KMS-11 (cell line): Measurements from ENCODE around the gene NDST3.
"Not testable (repeated sequence)": the region's sequence is repeated elsewhere in the genome, so short reads cannot be mapped to it uniquely, and the experiment has no call there.

Source experiments
- H2AFZ ChIP-seq: fragments of 200-600 bp; sonication (generic); 2 replicates; pipeline ENCODE4 v1.6.1; 2016; ENCODE audit warnings: antibody characterized with exemption, mixed run types, low read depth
- H3K27ac ChIP-seq: fragments of 200-600 bp; sonication (generic); 2 replicates; pipeline ENCODE4 v1.6.1; 2016; ENCODE audit warnings: mild to moderate bottlenecking, mixed run types
- H3K27me3 ChIP-seq: fragments of 200-600 bp; sonication (generic); 2 replicates; pipeline ENCODE4 v1.6.1; 2017; ENCODE audit warnings: mild to moderate bottlenecking, low read depth, mixed run types, moderate library complexity; ENCODE audit not compliant: insufficient read depth
- H3K36me3 ChIP-seq: fragments of 200-600 bp; sonication (generic); 2 replicates; pipeline ENCODE4 v1.6.1; 2017; ENCODE audit warnings: mild to moderate bottlenecking, mixed run types; ENCODE audit not compliant: insufficient read depth
- H3K4me1 ChIP-seq: fragments of 200-600 bp; sonication (generic); 2 replicates; pipeline ENCODE4 v1.6.1; 2016; ENCODE audit warnings: mild to moderate bottlenecking, low read depth, mixed run types; ENCODE audit not compliant: poor library complexity, severe bottlenecking
- H3K4me2 ChIP-seq: fragments of 200-600 bp; sonication (generic); 2 replicates; pipeline ENCODE4 v1.7.0; 2016; ENCODE audit warnings: mild to moderate bottlenecking, mixed run types
- H3K4me3 ChIP-seq: fragments of 200-600 bp; sonication (generic); IDR thresholded peaks from 2 replicates; pipeline ENCODE4 v1.6.1; 2017; ENCODE audit warnings: low read depth, low read length, mixed read lengths; ENCODE audit not compliant: insufficient read depth
- H3K79me2 ChIP-seq: fragments of 200-600 bp; sonication (generic); 2 replicates; pipeline ENCODE4 v1.6.1; 2016; ENCODE audit warnings: low read depth, mixed run types; ENCODE audit not compliant: insufficient read depth
- H3K9ac ChIP-seq: fragments of 200-600 bp; sonication (generic); 2 replicates; pipeline ENCODE4 v1.6.1; 2016; ENCODE audit warnings: mild to moderate bottlenecking, mixed run types
- H4K20me1 ChIP-seq: fragments of 200-600 bp; sonication (generic); 2 replicates; pipeline ENCODE4 v1.6.1; 2016; ENCODE audit warnings: mild to moderate bottlenecking, mixed run types; ENCODE audit not compliant: insufficient read depth
- CTCF ChIP-seq: fragments of 200-600 bp; sonication (generic); conservative IDR thresholded peaks from 2 replicates; pipeline ENCODE4 v1.6.1; 2017; ENCODE audit warnings: low read depth, mild to moderate bottlenecking, antibody characterized with exemption, low read length, moderate library complexity, mixed read lengths

The NDST3 gene

GRCh38 chr4:118260309-118260708 is 226.0 kb downstream of the NDST3 start:
- no peak for TF ChIP-seq CTCF
- H3K27ac ChIP-seq: no peak overlapping the region

GRCh38 chr4:118264096-118264495 is 229.8 kb downstream of the NDST3 start:
- Histone ChIP-seq H2AFZ (no peak overlapping the region), H3K27ac (no peak overlapping the region), H4K20me1 (no peaks in the 10 kb centered on the region)

More at GRCh38 chr4:118260309-118260708, 226.0 kb downstream of the NDST3 start:
- H3K9ac ChIP-seq: no peak overlapping the region
- H3K79me2 ChIP-seq: no peaks in the 10 kb centered on the region
- H3K4me2 ChIP-seq: no peak overlapping the region
- no peaks in the 10 kb centered on the region for H4K20me1 ChIP-seq
- no peak overlapping the region for H3K4me3 ChIP-seq
- H3K4me1 ChIP-seq: no peaks in the 10 kb centered on the region
- no peak overlapping the region for H2AFZ ChIP-seq
- no peaks in the 10 kb centered on the region for H3K36me3 ChIP-seq
- no peaks in the 10 kb centered on the region for H3K27me3 ChIP-seq

GRCh38 chr4:118265312-118266144 is 231.2 kb downstream of the NDST3 start:
- Histone ChIP-seq H3K4me2 (no peak overlapping the region), H3K9ac (no peak overlapping the region), H3K27me3 (no peaks in the 10 kb centered on the region), H4K20me1 (no peaks in the 10 kb centered on the region), H2AFZ (no peak overlapping the region), H3K27ac (no peak overlapping the region), H3K4me1 (no peaks in the 10 kb centered on the region), H3K79me2 (no peaks in the 10 kb centered on the region), H3K36me3 (no peaks in the 10 kb centered on the region), H3K4me3 (no peak overlapping the region)
- no peak for TF ChIP-seq CTCF

More at GRCh38 chr4:118264096-118264495, 229.8 kb downstream of the NDST3 start:
- Histone ChIP-seq H3K4me1 (no peaks in the 10 kb centered on the region), H3K79me2 (no peaks in the 10 kb centered on the region), H3K27me3 (no peaks in the 10 kb centered on the region), H3K4me2 (no peak overlapping the region), H3K36me3 (no peaks in the 10 kb centered on the region), H3K9ac (no peak overlapping the region), H3K4me3 (no peak overlapping the region)
- no peak for TF ChIP-seq CTCF

- not testable (repeated sequence) for H3K79me2 ChIP-seq, H3K36me3 ChIP-seq, H2AFZ ChIP-seq, H3K4me2 ChIP-seq, H4K20me1 ChIP-seq, H3K9ac ChIP-seq, H3K4me3 ChIP-seq, H3K27ac ChIP-seq, H3K4me1 ChIP-seq, H3K27me3 ChIP-seq
These were observed 231.8 kb downstream of the NDST3 start for GRCh38 chr4:118266145-118266496.

GRCh38 chr4:118268780-118269179 is 234.5 kb downstream of the NDST3 start:
- H3K4me3 ChIP-seq: no peak overlapping the region
- no peaks in the 10 kb centered on the region for H3K27me3 ChIP-seq
- H2AFZ ChIP-seq: no peak overlapping the region
- no peak overlapping the region for H3K9ac ChIP-seq
- H3K79me2 ChIP-seq: no peaks in the 10 kb centered on the region
- no peak overlapping the region for H3K4me2 ChIP-seq
- H3K27ac ChIP-seq: no peak overlapping the region
- H3K4me1 ChIP-seq: no peaks in the 10 kb centered on the region
- H3K36me3 ChIP-seq: no peaks in the 10 kb centered on the region
- H4K20me1 ChIP-seq: no peaks in the 10 kb centered on the region
- TF ChIP-seq CTCF: no peak
